Measurements from ENCODE around the gene RABEP1.

GRCh38 chr17:5355421-5356129, 73.5 kb downstream of the RABEP1 start:
- TF ChIP-seq, protein P1, sequence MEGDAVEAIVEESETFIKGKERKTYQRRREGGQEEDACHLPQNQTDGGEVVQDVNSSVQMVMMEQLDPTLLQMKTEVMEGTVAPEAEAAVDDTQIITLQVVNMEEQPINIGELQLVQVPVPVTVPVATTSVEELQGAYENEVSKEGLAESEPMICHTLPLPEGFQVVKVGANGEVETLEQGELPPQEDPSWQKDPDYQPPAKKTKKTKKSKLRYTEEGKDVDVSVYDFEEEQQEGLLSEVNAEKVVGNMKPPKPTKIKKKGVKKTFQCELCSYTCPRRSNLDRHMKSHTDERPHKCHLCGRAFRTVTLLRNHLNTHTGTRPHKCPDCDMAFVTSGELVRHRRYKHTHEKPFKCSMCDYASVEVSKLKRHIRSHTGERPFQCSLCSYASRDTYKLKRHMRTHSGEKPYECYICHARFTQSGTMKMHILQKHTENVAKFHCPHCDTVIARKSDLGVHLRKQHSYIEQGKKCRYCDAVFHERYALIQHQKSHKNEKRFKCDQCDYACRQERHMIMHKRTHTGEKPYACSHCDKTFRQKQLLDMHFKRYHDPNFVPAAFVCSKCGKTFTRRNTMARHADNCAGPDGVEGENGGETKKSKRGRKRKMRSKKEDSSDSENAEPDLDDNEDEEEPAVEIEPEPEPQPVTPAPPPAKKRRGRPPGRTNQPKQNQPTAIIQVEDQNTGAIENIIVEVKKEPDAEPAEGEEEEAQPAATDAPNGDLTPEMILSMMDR (conservative IDR thresholded peaks at IDR 0.05) = no peak
- TF ChIP-seq EZH2 (IDR thresholded peaks at IDR 0.05; ENCODE audit: low read depth) = no peak
